Ovary (tissue), 9 donors: Measurements from ENCODE around the gene REEP3. TPM values are rescaled to one million over a fixed set of nuclear protein-coding genes. Genes with fewer than 3 reads are reported as not detected.

ENCODE experiments used
- DNase-seq, 5 donors: peaks; one replicate each; pipeline ENCODE4 v3.0.0-alpha.2; 2019 to 2020
- H3K27ac ChIP-seq, 2 donors: fragments of 200-600 bp; one replicate each; pipeline versions ENCODE4 v1.5.1 to v1.8.0; 2019 to 2022
- H3K27me3 ChIP-seq: fragments of 200-600 bp; one replicate; pipeline ENCODE4 v1.8.0; 2022
- H3K36me3 ChIP-seq: fragments of 200-600 bp; sonication (generic); one replicate; pipeline ENCODE4 v1.5.1; 2019
- H3K4me1 ChIP-seq: one replicate; pipeline ENCODE4 v1.8.1; 2013; ENCODE audit warnings: mild to moderate bottlenecking, moderate library complexity; ENCODE audit not compliant: insufficient read depth
- H3K4me3 ChIP-seq: fragments of 200-600 bp; sonication (generic); one replicate; pipeline ENCODE4 v1.5.1; 2017
- H3K9me3 ChIP-seq, 2 donors: fragments of 200-600 bp in 1 of 2; sonication (generic) in 1 of 2; one replicate each; pipeline versions ENCODE4 v1.5.1 to v1.8.1; 2013 to 2019; ENCODE audit warnings: mild to moderate bottlenecking in 1 of 2, moderate library complexity in 1 of 2
- CTCF ChIP-seq, 3 donors: fragments of 450-650 bp in 2 of 3; fragments of 200-600 bp in 1 of 3; IDR thresholded peaks; one replicate each; pipeline versions ENCODE4 v1.5.1 to v1.8.0; 2016 to 2022; ENCODE audit warnings: antibody characterized with exemption in 3 of 3, mild to moderate bottlenecking in 1 of 3
- EP300 ChIP-seq: sonication (generic); formaldehyde crosslinking; IDR thresholded peaks from one replicate; pipeline ENCODE4 v1.6.1; 2017; ENCODE audit warnings: antibody characterized with exemption
- POLR2A ChIP-seq: fragments of 450-650 bp; IDR thresholded peaks from one replicate; pipeline ENCODE4 v1.6.1; 2017; ENCODE audit warnings: antibody characterized with exemption, mild to moderate bottlenecking, moderate library complexity
- WGBS, 3 donors: extraction: QIAGEN DNeasy Blood & Tissue Kit in 1 of 3; methylation state at CpG; one replicate each; pipeline versions ENCODE4 v1.1.5 to v1.1.7; 2013 to 2017; 5-methylcytosine and 5-hydroxymethylcytosine counted together
- intact Hi-C, 4 donors: fragments of 100-400 bp; cut with DNase I; formaldehyde crosslinking; loops; one replicate each; pipeline versions ENCODE4 v1.11.0 to v1.15.1; 2022 to 2023
- polyA plus RNA-seq, 2 donors: library from polyadenylated mRNA; stranded (reverse); fragments of 200-250 nt in 1 of 2; fragments of 350-450 nt in 1 of 2; fragmentation: Illumina TruSeq in 1 of 2; extraction: RNeasy Lipid Tissue Mini Kit (QIAGEN cat#74804) in 1 of 2; gene quantifications; one replicate each; pipeline ENCODE4 v1.2.3, GENCODE V29; 2013 to 2014
- total RNA-seq, 7 donors: library from RNA; depleted of rRNA in 2 of 7; stranded (reverse); fragments of >200 nt in 2 of 7; fragmentation: NEBNext Ultra II Directional in 3 of 7; extraction: Animal tissue kit (Norgen Biotek cat#: 25700) in 3 of 7; gene quantifications; one replicate each; pipeline versions ENCODE4 v1.1.0 to v1.2.4, GENCODE V29; 2016 to 2023
- donor health status: DM: no; HTN: no; CAD: no; lungs with moderate emphysema.
- donor health status: DM: no; HTN: no; CAD: no.
- donor health status: Bipolar disorder and iron deficiency.
- donor health status: DM: yes; HTN: yes; CAD: no.
- donor health status: DM: no; HTN: no; CAD: no.
- donor health status: DM: yes; HTN: yes; CAD: no.

The REEP3 gene
- total and polyA plus RNA-seq, 9 donors: 9.3 to 30.5 (median 23.1) TPM

DNA sequence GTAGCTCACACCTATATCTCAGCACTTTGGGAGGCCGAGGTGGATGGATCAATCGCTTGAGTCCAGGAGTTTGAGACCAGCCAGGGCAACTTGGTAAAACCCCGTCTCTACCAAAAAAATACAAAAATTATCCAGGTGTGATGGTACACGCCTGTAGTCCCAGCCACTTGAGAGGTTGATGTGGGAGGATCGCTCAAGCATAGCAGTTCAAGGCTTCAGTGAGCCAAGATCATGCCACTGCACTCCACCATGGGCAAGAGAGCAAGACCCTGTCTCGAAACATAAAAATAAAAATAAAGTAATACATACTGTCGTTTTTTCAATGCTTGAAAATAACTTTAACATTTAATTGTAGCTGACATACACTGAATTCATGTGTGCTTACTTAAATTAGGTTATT lies 57.3 kb downstream of the REEP3 start:
- TF ChIP-seq CTCF (IDR thresholded peaks at IDR 0.05) (no peak), EP300 (no peak), POLR2A (no peak)
- Histone ChIP-seq H3K9me3 (no peaks in the 10 kb centered on the region), H3K4me1 (peaks cover 6% of the 10 kb centered on the region), H3K36me3 (no peaks in the 10 kb centered on the region), H3K27ac (no peak overlapping the region), H3K27me3 (no peaks in the 10 kb centered on the region), H3K4me3 (no peak overlapping the region)
- WGBS, 3 donors: 88 to 98% (median 88%) methylated on average over 7 of the region's 7 CpGs
- intact Hi-C loops: no loop called here
- no peak for DNase-seq

- Histone ChIP-seq H3K36me3 (no peaks in the 10 kb centered on the region), H3K9me3 (no peaks in the 10 kb centered on the region), H3K27me3 (no peaks in the 10 kb centered on the region), H3K4me1 (peaks cover 6% of the 10 kb centered on the region), H3K4me3 (no peak overlapping the region), H3K27ac (no peak overlapping the region)
- TF ChIP-seq CTCF (IDR thresholded peaks at IDR 0.05) (no peak), POLR2A (no peak), EP300 (no peak)
- intact Hi-C loops: no loop called here
- DNase-seq: no peak
Measured at GRCh38 chr10:63579371-63580014, 58.3 kb downstream of the REEP3 start.

GRCh38 chr10:63582690-63583089 lies 61.5 kb downstream of the REEP3 start:
- no peak for DNase-seq
- Histone ChIP-seq H3K4me3 (no peak overlapping the region), H3K27me3 (no peaks in the 10 kb centered on the region), H3K4me1 (peaks cover 5% of the 10 kb centered on the region), H3K27ac (no peak overlapping the region), H3K36me3 (no peaks in the 10 kb centered on the region), H3K9me3 (no peaks in the 10 kb centered on the region)
- 96 to 97% (median 97%) methylated on average over 8 of the region's 8 CpGs for whole genome bisulfite sequencing, 3 donors
- no peak for TF ChIP-seq CTCF (IDR thresholded peaks at IDR 0.05)
- no peak for TF ChIP-seq POLR2A
- no peak for TF ChIP-seq EP300
- intact Hi-C loops: no loop called here

DNA sequence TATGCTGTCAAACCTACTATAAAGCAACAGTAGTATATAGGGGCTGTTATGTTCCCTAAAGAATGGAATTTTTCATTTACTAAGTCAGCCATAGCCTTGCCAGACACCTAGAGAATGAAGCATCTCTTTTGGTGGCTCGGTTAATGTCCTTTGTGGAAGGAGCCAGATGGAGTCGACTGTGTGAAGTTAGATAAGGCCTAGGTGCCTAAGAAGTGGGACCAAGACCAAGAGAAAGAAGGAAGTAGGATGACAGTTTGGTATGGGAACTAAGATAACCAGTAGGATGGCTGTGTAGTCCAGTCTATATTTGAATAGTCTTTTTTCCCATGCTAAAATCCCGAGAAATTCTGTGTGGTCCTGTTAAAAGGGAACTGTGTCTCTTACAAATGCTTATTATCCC lies 62.2 kb downstream of the REEP3 start:
- Histone ChIP-seq H3K27me3 (no peaks in the 10 kb centered on the region), H3K9me3 (no peaks in the 10 kb centered on the region), H3K4me1 (peaks cover 5% of the 10 kb centered on the region), H3K27ac (no peak overlapping the region), H3K36me3 (no peaks in the 10 kb centered on the region), H3K4me3 (no peak overlapping the region)
- WGBS, 3 donors: 42 to 56% (median 47%) methylated on average over 3 of the region's 3 CpGs
- DNase-seq: no peak
- TF ChIP-seq POLR2A: no peak
- no peak for TF ChIP-seq EP300
- no peak for TF ChIP-seq CTCF (IDR thresholded peaks at IDR 0.05)
- intact Hi-C loops: no loop called here
